Hematopoietic multipotent progenitor cell (in vitro differentiated cells): Measurements from ENCODE around the gene PAGR1. TPM values are rescaled to one million over a fixed set of nuclear protein-coding genes. Genes with fewer than 3 reads are reported as not detected.
"Not testable (repeated sequence)": the region's sequence is repeated elsewhere in the genome, so short reads cannot be mapped to it uniquely, and the experiment has no call there.

ENCODE experiments used
- DNase-seq, 3 donors: peaks; one replicate each; pipeline ENCODE4 v3.0.0-alpha.2; 2011 to 2015; ENCODE audit warnings: low read depth in 2 of 3, low spot score in 2 of 3
- total RNA-seq: library from RNA; depleted of rRNA; stranded (reverse); fragments of >200 nt; gene quantifications from one replicate; pipeline ENCODE4 v1.2.3, GENCODE V29; 2012

The PAGR1 gene
- 24.5 TPM for total RNA-seq

DNA sequence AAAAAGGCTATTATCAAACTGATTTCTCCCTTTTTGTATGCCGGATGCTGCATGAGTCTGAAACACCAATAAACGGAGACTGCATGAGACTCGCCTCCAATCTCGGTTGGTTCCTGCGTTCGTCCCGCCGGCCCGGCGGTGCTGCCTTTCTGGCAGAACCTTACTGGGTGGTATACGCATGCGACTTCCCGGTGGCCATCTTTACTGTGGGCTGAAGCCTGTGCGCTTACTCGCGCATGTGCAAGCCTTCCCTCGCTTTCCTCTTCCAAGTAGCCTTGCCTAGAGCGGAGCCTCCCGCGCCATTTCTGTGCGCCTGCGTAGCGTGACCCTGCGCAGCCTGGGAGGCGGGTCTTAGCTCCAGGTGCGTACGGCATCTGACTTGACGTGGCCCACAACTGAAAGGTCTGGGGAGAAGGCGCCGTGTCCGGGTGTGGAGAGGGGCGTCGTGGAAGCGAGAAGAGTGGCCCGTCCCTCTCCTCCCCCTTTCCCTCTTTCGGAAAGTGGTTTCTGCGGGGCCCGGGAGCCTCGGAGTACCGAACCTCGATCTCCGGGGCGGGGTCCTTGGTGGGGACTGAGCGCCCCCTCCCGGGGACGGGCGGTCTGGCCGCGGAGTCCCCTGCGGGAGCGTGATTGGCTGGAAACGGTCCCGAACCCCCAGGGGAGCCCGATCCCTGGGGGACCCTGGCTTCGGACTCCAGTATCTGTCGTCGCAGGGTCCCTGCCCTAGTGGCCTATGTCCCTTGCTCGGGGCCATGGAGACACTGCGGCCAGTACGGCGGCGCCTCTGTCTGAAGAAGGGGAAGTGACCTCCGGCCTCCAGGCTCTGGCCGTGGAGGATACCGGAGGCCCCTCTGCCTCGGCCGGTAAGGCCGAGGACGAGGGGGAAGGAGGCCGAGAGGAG, at the start of gene PAGR1:
TSS of gene PAGR1 (plus strand) at position 360 of the 901 bp plus-strand sequence. CDS start at position 734, 374 bp downstream.
- peak; percentile 99 for DNase-seq

- DNase-seq = no peak
Observed at GRCh38 chr16:29766571-29766970, 49.4 kb upstream of the PAGR1 start.

DNA sequence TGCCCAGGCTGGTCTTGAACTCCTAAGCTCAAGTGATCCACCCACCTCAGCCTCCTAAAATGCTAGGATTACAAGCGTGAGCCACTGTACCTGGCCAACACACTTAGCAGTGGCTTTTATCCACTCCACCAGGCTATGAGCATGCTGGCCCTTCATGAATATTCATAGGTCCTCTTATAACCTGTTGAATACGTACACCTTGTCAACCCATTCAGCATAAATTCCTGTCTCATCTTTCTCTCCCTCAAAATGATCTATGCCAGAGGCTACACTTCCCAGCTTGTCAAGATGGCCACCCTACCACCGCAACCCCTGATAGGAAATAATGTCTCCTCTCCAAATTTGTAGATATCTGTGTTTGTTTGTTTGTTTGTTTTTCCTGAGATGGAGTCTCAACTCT, 48.9 kb upstream of the PAGR1 start:
- DNase-seq = no peak

GRCh38 chr16:29769507-29769906, 46.4 kb upstream of the PAGR1 start:
- DNase-seq = no peak

DNA sequence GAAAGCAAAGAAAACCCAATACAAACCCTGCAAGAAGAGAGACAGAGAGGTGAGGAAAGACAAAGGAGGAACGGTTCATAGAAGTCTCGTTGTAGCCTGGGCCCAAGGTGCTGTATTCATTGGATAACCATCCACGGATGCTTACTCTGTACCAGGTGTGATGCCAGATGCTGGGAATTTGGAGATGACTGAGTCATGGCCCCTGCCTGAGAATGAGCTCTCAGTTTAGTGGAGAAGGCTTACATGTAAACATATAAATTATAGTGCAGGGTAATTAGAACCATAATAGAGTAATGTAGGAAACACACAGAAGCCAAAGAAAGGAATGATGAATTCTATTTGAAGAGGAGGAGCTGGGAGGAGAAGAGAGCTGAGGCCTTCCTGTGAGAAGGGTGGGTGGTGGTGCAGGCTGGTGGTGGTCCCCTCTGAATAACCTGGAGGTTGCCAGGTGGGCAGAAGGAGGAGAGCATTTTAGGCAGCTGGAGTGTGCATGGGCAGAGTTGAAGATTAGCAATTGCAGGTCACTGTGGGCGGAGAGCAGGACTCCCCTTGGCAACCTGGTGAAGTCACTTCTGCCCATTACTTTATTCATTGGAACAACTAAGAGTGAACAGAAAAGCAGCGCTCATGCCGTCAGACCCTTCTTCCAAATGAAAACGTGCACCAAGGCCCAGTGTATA, 45.6 kb upstream of the PAGR1 start:
- DNase-seq = no peak

GRCh38 chr16:29772330-29772729, 43.6 kb upstream of the PAGR1 start:
- not testable (repeated sequence) for DNase-seq

- DNase-seq = no peak
Observed at GRCh38 chr16:29774730-29775129, 41.2 kb upstream of the PAGR1 start.

- no peak for DNase-seq
Observed at GRCh38 chr16:29775742-29776408, 40.1 kb upstream of the PAGR1 start.

GRCh38 chr16:29777576-29778350, 38.2 kb upstream of the PAGR1 start, which contains the start of gene ZG16:
TSS of gene ZG16 (plus strand) at chr16:29778256. CDS start at chr16:29779267, 1,011 bp downstream.
- no peak for DNase-seq

GRCh38 chr16:29779474-29779873, 36.5 kb upstream of the PAGR1 start:
- DNase-seq = no peak

DNA sequence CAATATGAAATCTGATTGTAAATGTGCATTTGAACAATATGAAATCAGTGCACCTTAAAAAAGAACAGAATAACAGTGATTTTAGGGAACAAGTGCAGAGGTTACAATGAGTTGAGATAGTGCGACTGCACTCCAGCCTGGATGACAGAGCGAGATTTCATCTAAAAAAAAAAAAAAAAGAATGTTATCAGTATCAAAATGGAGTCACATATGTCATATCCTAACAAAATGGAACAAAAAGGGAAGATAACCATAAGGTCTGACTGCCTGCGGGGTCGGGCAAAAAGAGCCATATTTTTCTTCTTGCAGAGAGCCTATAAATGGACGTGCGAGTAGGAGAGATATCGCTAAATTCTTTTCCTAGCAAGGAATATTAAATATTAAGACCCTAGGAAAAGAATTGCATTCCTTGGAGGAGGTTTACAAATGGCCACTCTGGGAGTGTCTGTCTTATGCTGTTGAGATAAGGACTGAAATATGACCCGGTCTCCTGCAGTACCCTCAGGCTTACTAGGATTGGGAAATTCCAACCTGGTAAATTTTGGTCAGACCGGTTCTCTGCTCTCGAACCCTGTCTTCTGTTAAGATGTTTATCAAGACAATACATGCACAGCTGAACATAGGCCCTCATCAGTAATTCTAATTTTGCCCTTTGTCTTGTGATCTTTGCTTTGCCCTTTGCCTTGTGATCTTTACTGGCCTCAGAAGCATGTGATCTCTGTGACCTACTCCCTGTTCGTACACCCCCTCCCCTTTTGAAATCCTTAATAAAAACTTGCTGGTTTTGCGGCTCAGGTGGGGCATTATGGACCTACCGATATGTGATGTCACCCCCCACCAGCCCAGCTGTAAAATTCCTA, 32.6 kb upstream of the PAGR1 start:
- DNase-seq = not testable (repeated sequence)

GRCh38 chr16:29784157-29784556, 31.8 kb upstream of the PAGR1 start:
- DNase-seq = peak in 1 of 3 donors; percentile 28

DNA sequence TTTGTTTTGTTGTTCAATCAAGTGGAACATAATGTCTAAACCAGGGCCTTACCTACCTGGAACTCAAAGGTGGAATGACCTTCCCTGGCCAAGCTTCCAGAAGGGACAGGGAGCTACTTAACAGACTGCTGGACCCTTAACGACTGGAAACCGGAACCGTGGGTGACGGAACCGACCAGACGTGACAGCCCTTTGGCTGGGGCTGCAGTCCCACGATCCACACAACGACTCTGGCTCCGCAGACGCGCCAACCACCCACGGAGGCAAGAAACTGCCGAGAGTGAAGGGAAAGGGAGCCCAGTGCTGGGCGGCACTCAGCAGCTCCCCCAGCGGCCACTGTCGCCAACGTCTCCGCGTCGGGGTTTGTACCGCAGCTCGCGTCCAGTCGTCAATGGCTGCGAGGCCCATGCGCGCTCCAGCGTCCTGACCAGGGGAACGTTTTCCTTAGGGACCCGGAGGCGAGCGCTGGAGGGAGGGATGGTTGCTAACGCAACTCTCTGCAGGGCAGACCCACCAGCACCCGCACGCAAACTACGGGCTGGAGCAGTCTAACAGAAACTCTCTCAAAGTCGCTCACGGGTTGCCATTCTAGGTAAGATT, 31.0 kb upstream of the PAGR1 start:
- peak in 2 of 3 donors; percentile 56 to 73 for DNase-seq

- DNase-seq = not testable (repeated sequence)
Observed at GRCh38 chr16:29787155-29787554, 28.8 kb upstream of the PAGR1 start.

GRCh38 chr16:29789775-29790182, 26.2 kb upstream of the PAGR1 start:
- DNase-seq = no peak

DNA sequence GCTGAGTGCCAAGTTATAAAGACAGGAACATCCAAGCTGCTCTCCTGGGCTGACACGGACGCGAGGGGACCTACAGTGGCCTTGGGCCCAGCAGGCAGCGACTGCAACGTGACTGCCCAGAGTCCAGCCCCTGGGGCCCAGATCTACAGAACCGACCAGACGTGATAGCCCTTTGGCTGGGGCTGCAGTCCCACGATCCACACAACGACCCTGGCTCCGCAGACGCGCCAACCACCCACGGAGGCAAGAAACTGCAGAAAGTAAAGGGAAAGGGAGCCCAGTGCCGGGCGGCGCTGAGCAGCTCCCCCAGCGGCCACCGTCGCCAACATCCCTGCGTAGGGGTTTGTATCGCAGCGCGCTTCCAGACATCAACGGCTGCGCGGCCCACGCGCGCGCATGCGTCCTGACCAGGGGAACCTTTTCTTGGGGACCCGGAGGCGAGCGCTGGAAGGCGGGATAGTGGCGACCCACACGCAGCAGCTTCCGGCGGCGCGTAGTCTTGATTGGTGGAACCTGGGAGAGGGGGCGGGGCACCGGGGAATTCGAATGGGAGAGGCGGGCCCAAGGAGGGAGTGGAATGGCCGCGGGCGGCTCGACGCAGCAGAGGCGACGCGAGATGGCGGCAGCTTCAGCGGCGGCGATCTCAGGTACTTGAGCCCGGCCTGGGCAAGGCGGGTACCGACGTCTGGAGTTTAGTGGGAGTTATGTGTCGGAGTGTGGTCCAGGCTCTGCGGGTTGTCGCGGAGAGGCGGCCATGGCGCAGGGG, 25.6 kb upstream of the PAGR1 start, which contains the start of gene KIF22:
TSS of gene KIF22 (plus strand) at position 569 of the 766 bp plus-strand sequence. CDS start at position 578, 9 bp downstream.
- DNase-seq = peak; percentile 99 to 100 (median 100)

DNA sequence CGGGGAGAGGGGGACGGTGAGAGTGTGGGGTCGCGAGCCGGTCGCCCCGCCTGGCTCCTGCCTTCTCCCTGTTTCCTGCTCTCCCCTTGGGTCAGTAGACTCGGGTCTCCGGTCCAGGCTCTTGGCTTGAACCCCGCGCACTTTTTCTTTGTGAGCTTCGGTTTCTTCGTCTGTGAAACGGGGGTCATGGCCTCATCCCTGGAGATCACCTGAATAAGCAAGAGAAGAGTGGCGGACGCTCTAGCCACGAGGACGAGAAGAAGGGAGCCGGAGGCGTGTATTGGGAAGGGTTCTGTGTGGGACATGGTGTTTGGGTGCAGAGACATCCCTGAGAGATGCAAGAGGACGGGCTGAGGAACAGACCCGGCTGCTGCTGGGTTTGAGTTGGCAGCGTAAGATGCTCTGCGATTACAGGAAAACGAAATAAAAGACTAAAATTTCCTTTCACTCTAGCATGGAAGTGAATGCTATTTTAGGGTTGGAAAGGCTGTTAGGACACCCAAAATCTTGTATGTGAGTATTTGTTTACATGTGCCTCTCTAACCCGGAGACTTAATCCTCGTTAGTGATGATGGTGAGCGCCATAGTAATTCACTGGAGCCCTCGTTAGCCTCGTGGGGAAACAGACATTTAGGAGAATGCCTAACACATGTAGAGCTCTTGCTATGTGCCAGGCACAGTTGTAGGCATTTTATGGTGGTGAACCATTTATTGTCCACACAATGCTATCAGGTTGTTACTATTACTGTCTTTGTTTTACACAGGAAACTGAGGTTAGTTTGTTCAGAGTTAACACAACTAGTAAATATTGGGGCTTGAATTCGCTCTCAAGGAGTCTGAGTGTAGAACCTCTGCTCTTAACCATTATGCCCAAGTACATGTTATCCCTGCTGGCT, 24.8 kb upstream of the PAGR1 start:
- peak in 1 of 3 donors; percentile 12 for DNase-seq
